Endothelial cell of umbilical vein (primary cell): ENCODE data around the gene UNC5B. TPM values are rescaled to one million over a fixed set of nuclear protein-coding genes. Genes with fewer than 3 reads are reported as not detected.

ENCODE experiments used
- BruUV-seq: library from RNA; stranded (reverse); fragments of 400-500 nt; replicated peaks from 2 replicates; lab custom pipeline; 2021; lab: Mats Ljungman, UMichigan
- CTCF ChIA-PET: fragments of 300-600, 350-600 bp; sonication (Branson Sonifier 250); formaldehyde crosslinking; loops from one replicate; lab custom pipeline; 2021; ENCODE audit warnings: antibody characterized with exemption, inconsistent platforms; lab: Charles Lee
- POLR2A ChIA-PET: fragments of 300-600, 350-600 bp; sonication (Branson Sonifier 250); formaldehyde crosslinking; loops from one replicate; lab custom pipeline; 2021; ENCODE audit warnings: antibody characterized with exemption, inconsistent platforms; lab: Charles Lee
- DNase-seq: peaks from one replicate; pipeline ENCODE4 v3.0.0-alpha.2; 2011; ENCODE audit warnings: low read depth, low spot score
- FAIRE-seq: peaks from 2 replicates; lab custom pipeline; 2011; peaks lifted over from hg19 to GRCh38; lab: Jason Lieb, UNC
- H2AFZ ChIP-seq: 2 replicates; pipeline ENCODE4 v1.6.0; 2012; ENCODE audit warnings: low read depth, low read length, control low read depth, inconsistent platforms
- H3K27ac ChIP-seq: 2 replicates; pipeline ENCODE4 v1.5.1; 2011; ENCODE audit warnings: low read depth, mild to moderate bottlenecking, control low read depth, low read length, moderate library complexity; ENCODE audit not compliant: insufficient read depth
- H3K27me3 ChIP-seq, 2 experiments: 2 replicates each; pipeline versions ENCODE4 v1.6.0 to v1.6.1; 2011; ENCODE audit warnings: low read length in 2 of 2, mixed read lengths in 1 of 2; ENCODE audit not compliant: control insufficient read depth in 2 of 2, insufficient read depth in 2 of 2
- H3K36me3 ChIP-seq, 2 experiments: 2 replicates in 1 of 2; 3 replicates in 1 of 2; pipeline ENCODE4 v1.5.1; 2011; ENCODE audit warnings: low read length in 2 of 2, mild to moderate bottlenecking in 1 of 2, moderate library complexity in 1 of 2; ENCODE audit not compliant: control insufficient read depth in 2 of 2, insufficient read depth in 2 of 2; ENCODE audit errors: extremely low read depth in 1 of 2
- H3K4me1 ChIP-seq: 3 replicates; pipeline ENCODE4 v1.5.1; 2011; ENCODE audit warnings: mild to moderate bottlenecking, low read length; ENCODE audit not compliant: control insufficient read depth, insufficient read depth; ENCODE audit errors: extremely low read depth
- H3K4me2 ChIP-seq: 2 replicates; pipeline ENCODE4 v1.6.1; 2011; ENCODE audit warnings: low read length, control low read depth, mixed read lengths; ENCODE audit not compliant: insufficient read depth
- H3K4me3 ChIP-seq, 3 experiments: fragments of 200-600 bp in 1 of 3; sonication (generic), shearing (Covaris generic) in 1 of 3; replicated peaks in 1 of 3; 2 replicates each; pipeline ENCODE4 v1.5.1; 2011 to 2016; ENCODE audit warnings: control low read depth in 3 of 3, low read length in 3 of 3, mild to moderate bottlenecking in 2 of 3, inconsistent platforms in 1 of 3, low read depth in 1 of 3, moderate library complexity in 1 of 3; ENCODE audit not compliant: insufficient read depth in 1 of 3
- H3K79me2 ChIP-seq: 2 replicates; pipeline ENCODE4 v1.6.0; 2012; ENCODE audit warnings: low read length, inconsistent platforms; ENCODE audit not compliant: control insufficient read depth, insufficient read depth
- H3K9ac ChIP-seq: replicated peaks from 2 replicates; pipeline ENCODE3; 2011; ENCODE audit warnings: low read length, control low read depth; ENCODE audit not compliant: insufficient read depth; ENCODE audit errors: extremely low read depth
- H3K9me1 ChIP-seq: replicated peaks from 3 replicates; pipeline ENCODE4 v1.6.0; 2011; ENCODE audit warnings: mild to moderate bottlenecking, low read length; ENCODE audit not compliant: control insufficient read depth, insufficient read depth; ENCODE audit errors: extremely low read depth
- H3K9me3 ChIP-seq: replicated peaks from 2 replicates; pipeline ENCODE4 v1.5.1; 2012; ENCODE audit warnings: low read length, inconsistent platforms; ENCODE audit not compliant: control insufficient read depth, insufficient read depth
- H4K20me1 ChIP-seq: replicated peaks from 2 replicates; pipeline ENCODE3; 2011; ENCODE audit warnings: mild to moderate bottlenecking, low read length; ENCODE audit not compliant: control insufficient read depth, insufficient read depth; ENCODE audit errors: extremely low read depth
- EZH2 ChIP-seq: IDR thresholded peaks from 2 replicates; pipeline ENCODE4 v1.6.1; 2012; ENCODE audit warnings: borderline replicate concordance, low read depth, mild to moderate bottlenecking, moderate library complexity, low read length, inconsistent platforms; ENCODE audit not compliant: severe bottlenecking
- FOS ChIP-seq: IDR thresholded peaks from 2 replicates; pipeline ENCODE4 v1.6.1; 2011; ENCODE audit warnings: mild to moderate bottlenecking, low read length, moderate library complexity, borderline replicate concordance; ENCODE audit not compliant: insufficient read depth
- GATA2 ChIP-seq: IDR thresholded peaks from 2 replicates; pipeline ENCODE4 v1.7.0; 2011; ENCODE audit warnings: low read depth, mild to moderate bottlenecking, moderate library complexity, mixed read lengths, low read length; ENCODE audit not compliant: insufficient read length, insufficient read depth
- JUN ChIP-seq: IDR thresholded peaks from 2 replicates; pipeline ENCODE4 v1.6.1; 2011; ENCODE audit warnings: borderline replicate concordance, low read depth; ENCODE audit not compliant: insufficient read length, insufficient read depth
- MYC ChIP-seq: IDR thresholded peaks from one replicate; pipeline ENCODE4 v1.6.1; 2011; ENCODE audit warnings: mild to moderate bottlenecking, low read depth, low read length
- POLR2A ChIP-seq: IDR thresholded peaks from 2 replicates; pipeline ENCODE4 v1.6.1; 2012; ENCODE audit warnings: low read depth, mild to moderate bottlenecking, control low read depth, low read length
- POLR2AphosphoS5 ChIP-seq: IDR thresholded peaks from 2 replicates; pipeline ENCODE4 v1.6.1; 2012; ENCODE audit warnings: low read depth, mild to moderate bottlenecking, control low read depth, low read length, moderate library complexity; ENCODE audit not compliant: insufficient read depth
- dilution Hi-C: fragments of 300-500 bp; cut with MboI; formaldehyde crosslinking; loops from one replicate; pipeline ENCODE4 v1.15.0; 2019; ENCODE audit warnings: low sequenced_read_pairs; ENCODE audit not compliant: extremely low pct_ligation_motif_present
- intact Hi-C: fragments of 100-400 bp; cut with micrococcal nuclease; formaldehyde crosslinking; loops from one replicate; pipeline ENCODE4 v1.10.0; 2022
- polyA plus RNA-seq, 4 experiments: library from polyadenylated mRNA; depleted of rRNA in 3 of 4; stranded (reverse) in 3 of 4; unstranded in 1 of 4; fragments of >200 nt; gene quantifications; 2 replicates each; pipeline versions ENCODE4 v1.2.1 to v1.2.3, GENCODE V29; 2011 to 2012; ENCODE audit warnings: missing spikeins in 1 of 4
- total RNA-seq: library from RNA; stranded (reverse); gene quantifications from 2 replicates; pipeline ENCODE4 v1.2.3, GENCODE V29; 2021
- TF ChIP-seq, protein P1 (sequence below): IDR thresholded peaks from 2 replicates; pipeline ENCODE4 v1.6.1; 2011; ENCODE audit not compliant: insufficient read depth, insufficient read length
- TF ChIP-seq, protein P2 (sequence below), 2 donors: IDR thresholded peaks; 1 replicate in 1 of 2; 2 replicates in 1 of 2; pipeline ENCODE4 v1.5.1; 2011; ENCODE audit warnings: low read length in 2 of 2, mild to moderate bottlenecking in 2 of 2, moderate library complexity in 2 of 2, control low read depth in 1 of 2, inconsistent platforms in 1 of 2, low read depth in 1 of 2; ENCODE audit not compliant: insufficient read depth in 1 of 2; ENCODE audit errors: extremely low read depth in 1 of 2

UNC5B gene
- total and polyA plus RNA-seq, 2 donors (not counting 3 experiments of a cell fraction or from before 2014, with no cell fraction given) = 0.39 to 2.5 TPM

DNA sequence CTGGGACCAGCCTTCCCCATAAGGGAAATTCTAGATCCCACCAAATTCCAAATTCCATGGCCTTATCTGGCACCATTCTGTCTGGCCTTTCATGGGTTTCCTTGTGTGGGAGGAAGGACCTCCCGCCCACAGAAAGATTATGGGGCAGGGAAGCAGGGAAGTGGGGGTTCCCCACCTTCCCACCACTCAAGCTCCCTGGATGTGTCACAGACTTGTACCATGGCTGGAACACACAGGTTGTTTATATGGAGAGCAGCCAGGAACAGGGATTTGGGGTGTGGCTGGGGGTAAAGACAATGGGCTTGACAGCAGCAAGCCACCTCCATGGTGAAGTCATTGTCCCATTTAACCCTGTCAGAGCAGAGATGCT lies 18.3 kb downstream of the UNC5B start:
- Histone ChIP-seq H4K20me1 (no peaks in the 10 kb centered on the region), H3K27ac (no peak overlapping the region), H3K36me3 (no peaks in the 10 kb centered on the region), H3K4me3 (no peak overlapping the region), H3K27me3 (peaks cover 3 to 12% of the 10 kb centered on the region in 2 experiments), H3K9ac (no peak overlapping the region), H3K4me2 (no peak overlapping the region), H3K4me1 (peaks cover 4% of the 10 kb centered on the region), H2AFZ (no peak overlapping the region), H3K9me3 (no peaks in the 10 kb centered on the region), H3K79me2 (no peaks in the 10 kb centered on the region), H3K9me1 (no peaks in the 10 kb centered on the region)
- intact Hi-C loops = no loop called here
- ChIA-PET POLR2A (no interaction called here), CTCF (no interaction called here)
- TF ChIP-seq EZH2 = no peak
- TF ChIP-seq FOS = no peak
- no peak for TF ChIP-seq POLR2AphosphoS5
- TF ChIP-seq MYC = no peak
- no peak for TF ChIP-seq JUN
- TF ChIP-seq POLR2A = no peak
- TF ChIP-seq, protein P1, sequence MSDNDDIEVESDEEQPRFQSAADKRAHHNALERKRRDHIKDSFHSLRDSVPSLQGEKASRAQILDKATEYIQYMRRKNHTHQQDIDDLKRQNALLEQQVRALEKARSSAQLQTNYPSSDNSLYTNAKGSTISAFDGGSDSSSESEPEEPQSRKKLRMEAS = no peak
- no peak for TF ChIP-seq GATA2
- TF ChIP-seq, protein P2, sequence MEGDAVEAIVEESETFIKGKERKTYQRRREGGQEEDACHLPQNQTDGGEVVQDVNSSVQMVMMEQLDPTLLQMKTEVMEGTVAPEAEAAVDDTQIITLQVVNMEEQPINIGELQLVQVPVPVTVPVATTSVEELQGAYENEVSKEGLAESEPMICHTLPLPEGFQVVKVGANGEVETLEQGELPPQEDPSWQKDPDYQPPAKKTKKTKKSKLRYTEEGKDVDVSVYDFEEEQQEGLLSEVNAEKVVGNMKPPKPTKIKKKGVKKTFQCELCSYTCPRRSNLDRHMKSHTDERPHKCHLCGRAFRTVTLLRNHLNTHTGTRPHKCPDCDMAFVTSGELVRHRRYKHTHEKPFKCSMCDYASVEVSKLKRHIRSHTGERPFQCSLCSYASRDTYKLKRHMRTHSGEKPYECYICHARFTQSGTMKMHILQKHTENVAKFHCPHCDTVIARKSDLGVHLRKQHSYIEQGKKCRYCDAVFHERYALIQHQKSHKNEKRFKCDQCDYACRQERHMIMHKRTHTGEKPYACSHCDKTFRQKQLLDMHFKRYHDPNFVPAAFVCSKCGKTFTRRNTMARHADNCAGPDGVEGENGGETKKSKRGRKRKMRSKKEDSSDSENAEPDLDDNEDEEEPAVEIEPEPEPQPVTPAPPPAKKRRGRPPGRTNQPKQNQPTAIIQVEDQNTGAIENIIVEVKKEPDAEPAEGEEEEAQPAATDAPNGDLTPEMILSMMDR (IDR thresholded peaks at IDR 0.05; ENCODE audit: extremely low read depth in 1 of 2, insufficient read depth in 1 of 2, low read depth in 1 of 2, low read length in 2 of 2) = no peak
- FAIRE-seq (no peak), DNase-seq (no peak)
- BruUV-seq = no TSS peak
- dilution Hi-C loops = no loop called here
